ENCODE measurements around the gene SMAD7. TPM values are rescaled to one million over a fixed set of nuclear protein-coding genes. Genes with fewer than 3 reads are reported as not detected.

The SMAD7 gene
- total and polyA plus RNA-seq, 2 experiments from 2014 or later: 6.8 to 51.7 TPM

DNA sequence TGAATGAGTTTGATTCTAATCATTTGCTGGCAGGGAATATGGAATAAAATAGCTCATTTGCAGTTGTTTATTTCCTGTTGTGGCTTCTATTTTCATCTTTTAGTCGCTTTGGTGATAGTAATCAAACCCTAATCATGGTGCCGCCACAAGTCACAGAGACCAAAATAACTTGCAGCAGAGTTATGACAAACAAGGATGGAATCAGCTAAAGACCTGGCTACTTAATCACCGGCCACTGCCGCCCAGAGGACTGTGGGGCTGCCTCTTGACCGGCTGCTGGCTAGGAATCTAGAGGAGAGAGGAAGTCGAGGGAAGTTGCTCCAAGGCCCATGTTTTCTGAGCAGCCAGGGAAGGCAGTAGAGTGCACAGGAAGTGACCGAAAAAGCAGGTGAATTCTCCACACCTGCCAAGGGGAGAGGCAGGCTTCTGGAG lies 5.1 kb upstream of the SMAD7 start:
- Histone ChIP-seq H3K9ac (peak overlapping the region; percentile 80), H3K79me2 (ENCODE audit: insufficient read depth) (peaks cover 22% of the 10 kb centered on the region), H3K4me1 (ENCODE audit: insufficient read depth) (peaks cover 60% of the 10 kb centered on the region), H2AFZ (peak overlapping the region; percentile 29), H3K9me3 (ENCODE audit: low read depth) (no peaks in the 10 kb centered on the region), H3K4me3 (peak overlapping the region; percentile 43), H3K4me2 (ENCODE audit: unreplicated experiment) (peak overlapping the region; percentile 63), H3K9me2 (ENCODE audit: insufficient read depth) (no peaks in the 10 kb centered on the region), H3K27ac (peak overlapping the region; percentile 96), H4K20me1 (ENCODE audit: insufficient read depth) (no peaks in the 10 kb centered on the region), H3F3A (ENCODE audit: insufficient read depth) (peaks cover 58% of the 10 kb centered on the region), H3K36me3 (ENCODE audit: low read depth) (no peaks in the 10 kb centered on the region), H3K27me3 (replicated peaks; ENCODE audit: insufficient read depth) (no peaks in the 10 kb centered on the region)
- TF ChIP-seq EZH2 (IDR thresholded peaks at IDR 0.05; ENCODE audit: insufficient read depth, poor library complexity, severe bottlenecking): no peak
- no peak for TF ChIP-seq EZH2phosphoT487 (IDR thresholded peaks at IDR 0.05; ENCODE audit: insufficient read depth, low read depth)
- DNase-seq: peak; percentile 97
- in situ Hi-C loops (cut with MboI): no loop called here
- 0 to 1% methylated on average over 7 of the region's 7 CpGs for WGBS, 2 experiments (ENCODE audit: low coverage in 1 of 2, low lambda C conversion rate in 2 of 2, missing lambda C conversion rate in 2 of 2)

- Histone ChIP-seq H3K9me3 (ENCODE audit: low read depth) (no peaks in the 10 kb centered on the region), H3K9me2 (ENCODE audit: insufficient read depth) (no peaks in the 10 kb centered on the region), H3K27ac (peak overlapping the region; percentile 96), H3K4me1 (ENCODE audit: insufficient read depth) (peaks cover 53% of the 10 kb centered on the region), H3K27me3 (replicated peaks; ENCODE audit: insufficient read depth) (no peaks in the 10 kb centered on the region), H3K79me2 (ENCODE audit: insufficient read depth) (peaks cover 28% of the 10 kb centered on the region), H3K36me3 (ENCODE audit: low read depth) (no peaks in the 10 kb centered on the region), H2AFZ (peak overlapping the region; percentile 29), H3K4me3 (peak overlapping the region; percentile 43), H4K20me1 (ENCODE audit: insufficient read depth) (no peaks in the 10 kb centered on the region), H3K4me2 (ENCODE audit: unreplicated experiment) (peak overlapping the region; percentile 63), H3F3A (ENCODE audit: insufficient read depth) (peaks cover 56% of the 10 kb centered on the region), H3K9ac (peak overlapping the region; percentile 80)
- TF ChIP-seq EZH2 (IDR thresholded peaks at IDR 0.05; ENCODE audit: insufficient read depth, poor library complexity, severe bottlenecking) (no peak), EZH2phosphoT487 (IDR thresholded peaks at IDR 0.05; ENCODE audit: insufficient read depth, low read depth) (no peak)
- in situ Hi-C loops (cut with MboI): no loop called here
- 40 to 41% methylated on average over 14 of the region's 14 CpGs for WGBS, 2 experiments (ENCODE audit: low coverage in 1 of 2, low lambda C conversion rate in 2 of 2, missing lambda C conversion rate in 2 of 2)
- DNase-seq: peak; percentile 44
These were observed 4.4 kb upstream of the SMAD7 start for GRCh38 chr18:48954886-48955819.

- Histone ChIP-seq H3K4me1 (ENCODE audit: insufficient read depth) (peaks cover 52% of the 10 kb centered on the region), H3F3A (ENCODE audit: insufficient read depth) (peaks cover 57% of the 10 kb centered on the region), H3K9me2 (ENCODE audit: insufficient read depth) (no peaks in the 10 kb centered on the region), H3K79me2 (ENCODE audit: insufficient read depth) (peaks cover 47% of the 10 kb centered on the region), H2AFZ (peak overlapping the region; percentile 45), H3K9me3 (ENCODE audit: low read depth) (no peaks in the 10 kb centered on the region), H3K4me2 (ENCODE audit: unreplicated experiment) (peak overlapping the region; percentile 81), H4K20me1 (ENCODE audit: insufficient read depth) (0 out of 2 replicates have a peak, but pooled peaks cover under 1% of the 10 kb centered on the region), H3K27me3 (replicated peaks; ENCODE audit: insufficient read depth) (no peaks in the 10 kb centered on the region), H3K9ac (peak overlapping the region; percentile 95), H3K27ac (peak overlapping the region; percentile 99), H3K4me3 (peak overlapping the region; percentile 84), H3K36me3 (ENCODE audit: low read depth) (peaks cover under 1% of the 10 kb centered on the region)
- WGBS, 2 experiments (ENCODE audit: low coverage in 1 of 2, low lambda C conversion rate in 2 of 2, missing lambda C conversion rate in 2 of 2): 47% methylated on average over 19 of the region's 19 CpGs
- no peak for TF ChIP-seq EZH2phosphoT487 (IDR thresholded peaks at IDR 0.05; ENCODE audit: insufficient read depth, low read depth)
- no peak for TF ChIP-seq EZH2 (IDR thresholded peaks at IDR 0.05; ENCODE audit: insufficient read depth, poor library complexity, severe bottlenecking)
- in situ Hi-C loops (cut with MboI): no loop called here
- DNase-seq: peak; percentile 61
These were observed 2.4 kb upstream of the SMAD7 start for GRCh38 chr18:48953104-48953706.

- Histone ChIP-seq H3K4me1 (ENCODE audit: insufficient read depth) (peaks cover 45% of the 10 kb centered on the region), H3K9me2 (ENCODE audit: insufficient read depth) (no peaks in the 10 kb centered on the region), H3K4me3 (peak overlapping the region; percentile 84), H3K79me2 (ENCODE audit: insufficient read depth) (peaks cover 54% of the 10 kb centered on the region), H3K9ac (peak overlapping the region; percentile 95), H2AFZ (peak overlapping the region; percentile 45), H3F3A (ENCODE audit: insufficient read depth) (peaks cover 57% of the 10 kb centered on the region), H3K4me2 (ENCODE audit: unreplicated experiment) (peak overlapping the region; percentile 81), H3K36me3 (ENCODE audit: low read depth) (peaks cover 6% of the 10 kb centered on the region), H4K20me1 (ENCODE audit: insufficient read depth) (0 out of 2 replicates have a peak, but pooled peaks cover 7% of the 10 kb centered on the region), H3K9me3 (ENCODE audit: low read depth) (no peaks in the 10 kb centered on the region), H3K27me3 (replicated peaks; ENCODE audit: insufficient read depth) (no peaks in the 10 kb centered on the region), H3K27ac (peak overlapping the region; percentile 99)
- peak; percentile 96 for DNase-seq
- in situ Hi-C loops (cut with MboI): no loop called here
- WGBS, 2 experiments (ENCODE audit: low coverage in 1 of 2, low lambda C conversion rate in 2 of 2, missing lambda C conversion rate in 2 of 2): 1 to 2% methylated on average over 51 to 57 of the region's 67 CpGs
- TF ChIP-seq EZH2phosphoT487 (IDR thresholded peaks at IDR 0.05; ENCODE audit: insufficient read depth, low read depth): no peak
- TF ChIP-seq EZH2 (IDR thresholded peaks at IDR 0.05; ENCODE audit: insufficient read depth, poor library complexity, severe bottlenecking): no peak
These were observed 1.7 kb upstream of the SMAD7 start for GRCh38 chr18:48952287-48953103.

Measured in GM23248 (cell line).